ENCODE data around the gene HYCC2. TPM values are rescaled to one million over a fixed set of nuclear protein-coding genes. Genes with fewer than 3 reads are reported as not detected.
A peak's percentile ranks its signal among the peaks of the same experiment; 100 is the strongest.
"Not testable (repeated sequence)": the region's sequence is repeated elsewhere in the genome, so short reads cannot be mapped to it uniquely, and the experiment has no call there.

HYCC2 gene
- total RNA-seq, 1 experiment from 2014 or later = 13.3 TPM

DNA sequence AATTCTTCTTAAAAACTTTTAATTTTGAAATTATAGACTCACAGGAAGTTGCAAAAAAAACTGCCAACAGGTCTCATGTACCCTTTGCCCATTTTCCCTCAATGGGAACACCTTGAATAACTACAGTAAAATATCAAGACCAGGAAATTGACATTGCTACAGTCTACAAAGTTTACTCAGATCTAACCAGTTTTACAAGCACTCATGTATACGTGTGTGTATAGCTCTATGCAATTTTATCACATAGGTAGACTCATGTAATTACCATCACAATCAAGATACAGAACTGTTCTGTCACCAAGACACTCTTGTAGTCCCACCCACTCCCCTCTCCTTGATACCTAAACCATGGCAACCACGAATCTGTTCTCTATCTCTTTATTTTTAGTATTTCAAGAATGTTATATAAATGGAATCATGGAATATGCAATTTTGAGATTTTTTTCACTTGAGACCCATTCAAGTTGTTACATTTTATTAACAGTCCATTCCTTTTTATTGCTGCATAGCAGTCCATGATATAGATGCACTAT, 6.6 kb downstream of the HYCC2 start:
- Histone ChIP-seq H4K8ac (replicated peaks; ENCODE audit: insufficient read length, low read depth, low read length) (no peak overlapping the region), H3K27me3 (ENCODE audit: insufficient read depth, low read length) (no peaks in the 10 kb centered on the region), H3K23ac (ENCODE audit: insufficient read length, low read depth, low read length) (no peak overlapping the region), H2BK5ac (ENCODE audit: insufficient read length, low read length) (no peak overlapping the region), H3K79me1 (ENCODE audit: insufficient read depth, low read depth, low read length, poor library complexity, severe bottlenecking) (no peaks in the 10 kb centered on the region), H2BK120ac (ENCODE audit: low read depth, low read length, poor library complexity, severe bottlenecking) (no peak overlapping the region), H2BK12ac (ENCODE audit: insufficient read length, low read depth, low read length) (no peak overlapping the region), H3K27ac (ENCODE audit: insufficient read length, low read depth, low read length) (no peak overlapping the region), H3K4me1 (ENCODE audit: insufficient read depth, low read length) (no peaks in the 10 kb centered on the region), H3K4me2 (ENCODE audit: insufficient read depth, insufficient read length, low read length) (no peak overlapping the region), H3K4ac (ENCODE audit: low read depth, low read length) (no peak overlapping the region), H3K14ac (ENCODE audit: insufficient read depth, low read length) (no peak overlapping the region), H3K9ac (ENCODE audit: extremely low read depth, insufficient read length, low read length) (no peak overlapping the region), H3K23me2 (ENCODE audit: insufficient read length, low read depth, low read length, poor library complexity, severe bottlenecking) (no peaks in the 10 kb centered on the region), H4K91ac (ENCODE audit: insufficient read length, low read depth, low read length) (no peak overlapping the region), H4K20me1 (ENCODE audit: control insufficient read depth, insufficient read depth, insufficient read length) (no peaks in the 10 kb centered on the region), H2BK15ac (ENCODE audit: low read depth, low read length) (no peak overlapping the region), H2BK20ac (ENCODE audit: low read depth, low read length, poor library complexity, severe bottlenecking) (no peak overlapping the region), H3K9me3 (ENCODE audit: control insufficient read depth, low read depth, low read length) (no peaks in the 10 kb centered on the region), H3K56ac (ENCODE audit: insufficient read length, low read depth, low read length) (no peak overlapping the region), H4K5ac (ENCODE audit: insufficient read length, low read depth, low read length) (no peak overlapping the region), H3T11ph (ENCODE audit: low read length) (no peak overlapping the region), H3K18ac (ENCODE audit: insufficient read length, low read depth, low read length) (no peak overlapping the region), H2AFZ (ENCODE audit: low read length) (no peak overlapping the region), H2AK5ac (ENCODE audit: insufficient read length, low read length) (no peak overlapping the region), H3K79me2 (ENCODE audit: insufficient read depth, low read length) (peaks cover 1% of the 10 kb centered on the region; the same call in 1 of the 2 replicates)
- H3K27ac Mint-ChIP-seq = no peak overlapping the region
- H3K27me3 Mint-ChIP-seq (ENCODE audit: low read depth) = no peaks in the 10 kb centered on the region
- no peaks in the 10 kb centered on the region for H3K36me3 Mint-ChIP-seq (ENCODE audit: insufficient read depth in 1 of 3, low read depth in 3 of 3)
- WGBS (ENCODE audit: extremely low coverage, insufficient read length, low lambda C conversion rate) = no CpG with 5 or more reads among the region's 2 CpGs
- H3K9me3 Mint-ChIP-seq = no peaks in the 10 kb centered on the region; a peak in 1 of 5 replicates
- DNase-seq = no peak
- TF ChIP-seq, protein P1, sequence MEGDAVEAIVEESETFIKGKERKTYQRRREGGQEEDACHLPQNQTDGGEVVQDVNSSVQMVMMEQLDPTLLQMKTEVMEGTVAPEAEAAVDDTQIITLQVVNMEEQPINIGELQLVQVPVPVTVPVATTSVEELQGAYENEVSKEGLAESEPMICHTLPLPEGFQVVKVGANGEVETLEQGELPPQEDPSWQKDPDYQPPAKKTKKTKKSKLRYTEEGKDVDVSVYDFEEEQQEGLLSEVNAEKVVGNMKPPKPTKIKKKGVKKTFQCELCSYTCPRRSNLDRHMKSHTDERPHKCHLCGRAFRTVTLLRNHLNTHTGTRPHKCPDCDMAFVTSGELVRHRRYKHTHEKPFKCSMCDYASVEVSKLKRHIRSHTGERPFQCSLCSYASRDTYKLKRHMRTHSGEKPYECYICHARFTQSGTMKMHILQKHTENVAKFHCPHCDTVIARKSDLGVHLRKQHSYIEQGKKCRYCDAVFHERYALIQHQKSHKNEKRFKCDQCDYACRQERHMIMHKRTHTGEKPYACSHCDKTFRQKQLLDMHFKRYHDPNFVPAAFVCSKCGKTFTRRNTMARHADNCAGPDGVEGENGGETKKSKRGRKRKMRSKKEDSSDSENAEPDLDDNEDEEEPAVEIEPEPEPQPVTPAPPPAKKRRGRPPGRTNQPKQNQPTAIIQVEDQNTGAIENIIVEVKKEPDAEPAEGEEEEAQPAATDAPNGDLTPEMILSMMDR (conservative IDR thresholded peaks at IDR 0.05) = no peak
- H3K4me3 Mint-ChIP-seq = no peak overlapping the region
- peaks cover 2 to 9% of the 10 kb centered on the region in 2 experiments; a peak in 3 of 4 replicates for H3K4me1 Mint-ChIP-seq

DNA sequence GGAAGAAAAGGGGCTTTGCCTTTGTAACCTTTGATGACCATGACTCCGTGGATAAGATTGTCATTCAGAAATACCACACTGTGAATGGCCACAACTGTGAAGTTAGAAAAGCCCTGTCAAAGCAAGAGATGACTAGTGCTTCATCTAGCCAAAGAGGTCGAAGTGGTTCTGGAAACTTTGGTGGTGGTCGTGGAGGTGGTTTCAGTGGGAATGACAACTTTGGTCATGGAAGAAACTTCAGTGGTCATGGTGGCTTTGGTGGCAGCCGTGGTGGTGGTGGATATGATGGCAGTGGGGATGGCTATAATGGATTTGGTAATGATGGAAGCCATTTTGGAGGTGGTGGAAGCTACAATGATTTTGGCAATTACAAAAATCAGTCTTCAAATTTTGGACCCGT, 8.0 kb downstream of the HYCC2 start:
- not testable (repeated sequence) for H2BK120ac ChIP-seq (ENCODE audit: low read depth, low read length, poor library complexity, severe bottlenecking); H3K27ac ChIP-seq (ENCODE audit: insufficient read length, low read depth, low read length); H2AK5ac ChIP-seq (ENCODE audit: insufficient read length, low read length); H3T11ph ChIP-seq (ENCODE audit: low read length); H3K18ac ChIP-seq (ENCODE audit: insufficient read length, low read depth, low read length); H3K4me1 ChIP-seq (ENCODE audit: insufficient read depth, low read length); H3K79me2 ChIP-seq (ENCODE audit: insufficient read depth, low read length); H3K4me2 ChIP-seq (ENCODE audit: insufficient read depth, insufficient read length, low read length); H3K23ac ChIP-seq (ENCODE audit: insufficient read length, low read depth, low read length); H3K79me1 ChIP-seq (ENCODE audit: insufficient read depth, low read depth, low read length, poor library complexity, severe bottlenecking); H3K9me3 ChIP-seq (ENCODE audit: control insufficient read depth, low read depth, low read length); H2BK5ac ChIP-seq (ENCODE audit: insufficient read length, low read length); H3K9ac ChIP-seq (ENCODE audit: extremely low read depth, insufficient read length, low read length); H3K4me1 Mint-ChIP-seq; H3K27me3 Mint-ChIP-seq (ENCODE audit: low read depth); H3K23me2 ChIP-seq (ENCODE audit: insufficient read length, low read depth, low read length, poor library complexity, severe bottlenecking); H4K5ac ChIP-seq (ENCODE audit: insufficient read length, low read depth, low read length); H4K91ac ChIP-seq (ENCODE audit: insufficient read length, low read depth, low read length); H3K14ac ChIP-seq (ENCODE audit: insufficient read depth, low read length); H4K8ac ChIP-seq (replicated peaks; ENCODE audit: insufficient read length, low read depth, low read length); H3K27me3 ChIP-seq (ENCODE audit: insufficient read depth, low read length); H2BK20ac ChIP-seq (ENCODE audit: low read depth, low read length, poor library complexity, severe bottlenecking); H3K56ac ChIP-seq (ENCODE audit: insufficient read length, low read depth, low read length); H3K9me3 Mint-ChIP-seq; H4K20me1 ChIP-seq (ENCODE audit: control insufficient read depth, insufficient read depth, insufficient read length); H3K4ac ChIP-seq (ENCODE audit: low read depth, low read length); H2AFZ ChIP-seq (ENCODE audit: low read length); H2BK12ac ChIP-seq (ENCODE audit: insufficient read length, low read depth, low read length); DNase-seq; H3K4me3 Mint-ChIP-seq; H2BK15ac ChIP-seq (ENCODE audit: low read depth, low read length); H3K36me3 Mint-ChIP-seq (ENCODE audit: insufficient read depth in 1 of 3, low read depth in 3 of 3)
- H3K27ac Mint-ChIP-seq = peak overlapping the region in 1 of 3 experiments; percentile 34; a peak in 1 of 7 replicates
- no CpG with 5 or more reads among the region's 5 CpGs for WGBS (ENCODE audit: extremely low coverage, insufficient read length, low lambda C conversion rate)
